K562 (cell line): Measurements from ENCODE around the gene GIMAP8. TPM values are rescaled to one million over a fixed set of nuclear protein-coding genes. Genes with fewer than 3 reads are reported as not detected.

Experiments
- ARID4B ChIP-seq: sonication (generic); formaldehyde crosslinking; IDR thresholded peaks from 2 replicates; pipeline ENCODE4 v1.8.0; 2022; ENCODE audit warnings: mild to moderate bottlenecking, missing genetic modification reagents
- CEBPZ ChIP-seq: fragments of 150-350 bp; IDR thresholded peaks from 2 replicates; pipeline ENCODE4 v1.6.1; 2014; ENCODE audit warnings: low read depth, mild to moderate bottlenecking, low read length, borderline replicate concordance
- EWSR1 ChIP-seq: fragments of 450-650 bp; IDR thresholded peaks from 2 replicates; pipeline ENCODE4 v1.6.1; 2018; ENCODE audit warnings: borderline replicate concordance, mild to moderate bottlenecking, low read depth, moderate library complexity; ENCODE audit not compliant: partially characterized antibody
- HDAC6 ChIP-seq: IDR thresholded peaks from 2 replicates; pipeline ENCODE4 v1.6.1; 2012; ENCODE audit warnings: low read depth, mild to moderate bottlenecking, control low read depth, inconsistent platforms, low read length, moderate library complexity
- HNRNPH1 ChIP-seq: fragments of 200-400 bp; formaldehyde crosslinking; optimal IDR thresholded peaks from 2 replicates; pipeline ENCODE3; 2017; ENCODE audit warnings: low read depth, mild to moderate bottlenecking, low read length, moderate library complexity
- HOXB6 ChIP-seq: fragments of 250-450 bp; sonication (Bioruptor Pico); IDR thresholded peaks from 2 replicates; pipeline ENCODE4 v1.5.1; 2022; ENCODE audit warnings: mild to moderate bottlenecking, borderline replicate concordance
- JUN ChIP-seq, 2 experiments: sonication (generic) in 1 of 2; formaldehyde crosslinking in 1 of 2; IDR thresholded peaks; 2 replicates each; pipeline versions ENCODE4 v1.6.1 to v1.8.0; 2012 to 2022; ENCODE audit warnings: borderline replicate concordance in 2 of 2, mild to moderate bottlenecking in 2 of 2, improper control_type of control experiment in 1 of 2, low read depth in 1 of 2, low read length in 1 of 2, missing genetic modification reagents in 1 of 2
- SFPQ ChIP-seq: fragments of 200-400 bp; formaldehyde crosslinking; IDR thresholded peaks from 2 replicates; pipeline ENCODE4 v1.6.1; 2017; ENCODE audit warnings: mild to moderate bottlenecking, low read depth, low read length, moderate library complexity
- SLC30A9 ChIP-seq: fragments of 250-450 bp; sonication (Bioruptor Pico); IDR thresholded peaks from 2 replicates; pipeline ENCODE4 v1.8.0; 2022; ENCODE audit warnings: mild to moderate bottlenecking, moderate library complexity
- TAF1 ChIP-seq: IDR thresholded peaks from 2 replicates; pipeline ENCODE4 v1.6.1; 2011; ENCODE audit warnings: mild to moderate bottlenecking, low read length, moderate library complexity; ENCODE audit not compliant: insufficient read depth, control insufficient read depth, severe bottlenecking; ENCODE audit errors: extremely low read depth
- XRCC5 ChIP-seq: fragments of 200-400 bp; formaldehyde crosslinking; IDR thresholded peaks from 2 replicates; pipeline ENCODE4 v1.6.1; 2017; ENCODE audit warnings: low read depth, mild to moderate bottlenecking, low read length
- ZBTB7A ChIP-seq: IDR thresholded peaks from 2 replicates; pipeline ENCODE4 v1.6.1; 2011; ENCODE audit warnings: low read depth, mild to moderate bottlenecking, low read length, moderate library complexity, borderline replicate concordance; ENCODE audit not compliant: control insufficient read depth
- ZNF217 ChIP-seq: sonication (generic); formaldehyde crosslinking; IDR thresholded peaks from 2 replicates; pipeline ENCODE4 v1.8.0; 2022; ENCODE audit warnings: mild to moderate bottlenecking, missing genetic modification reagents
- ZNF311 ChIP-seq: fragments of 250-450 bp; sonication (Bioruptor Pico); IDR thresholded peaks from 2 replicates; pipeline ENCODE4 v1.4.0; 2020; ENCODE audit warnings: mild to moderate bottlenecking, moderate library complexity
- ZNF41 ChIP-seq: fragments of 250-450 bp; sonication (Bioruptor Pico); conservative IDR thresholded peaks from 2 replicates; pipeline ENCODE4 v1.4.0; 2020; ENCODE audit warnings: mild to moderate bottlenecking
- polyA plus RNA-seq, 8 experiments: library from polyadenylated mRNA; depleted of rRNA in 4 of 8; stranded (reverse) in 5 of 8; unstranded in 3 of 8; fragments of >200 nt; fragmentation: Nextera tagmentation in 2 of 8; fragmentation: Illumina TruSeq in 1 of 8; extraction: Ambion mirVana in 2 of 8; extraction: Trizol in 1 of 8; gene quantifications; 2 replicates each; pipeline versions ENCODE4 v1.2.1 to v1.2.3, GENCODE V29; 2011 to 2014; ENCODE audit warnings: inconsistent platforms in 1 of 8, missing spikeins in 1 of 8
- total RNA-seq, 7 experiments: library from RNA; depleted of rRNA in 6 of 7; stranded (reverse); fragments of >200 nt in 6 of 7; fragmentation: Illumina TruSeq in 2 of 7; extraction: Trizol in 2 of 7; gene quantifications; 2 replicates each; pipeline versions ENCODE4 v1.2.1 to v1.2.3, GENCODE V29; 2011 to 2021; ENCODE audit warnings: low replicate concordance in 1 of 7

The GIMAP8 gene
- total and polyA plus RNA-seq, 9 of the 15 experiments (the other 6 are each of a cell fraction or from before 2014, with no cell fraction given): not detected

GRCh38 chr7:150404172-150404804, 46.1 kb upstream of the GIMAP8 start (continued):
- TF ChIP-seq ARID4B (CRISPR knock-in tag) (no peak; the same call in 1 of the 2 replicates), TAF1 (no peak), HOXB6 (CRISPR knock-in tag) (no peak), XRCC5 (no peak; the same call in none of the 2 replicates), HDAC6 (no peak), CEBPZ (no peak), ZNF217 (CRISPR knock-in tag) (no peak), SFPQ (no peak), ZNF311 (CRISPR knock-in tag) (no peak), SLC30A9 (CRISPR knock-in tag) (no peak), ZNF41 (CRISPR knock-in tag) (0 out of 2 replicates have a peak, but pooled peaks have one; percentile 8), EWSR1 (no peak), ZBTB7A (no peak), HNRNPH1 (no peak), JUN (IDR thresholded peaks at IDR 0.05; ENCODE audit: borderline replicate concordance, low read depth, low read length) (no peak), JUN (CRISPR knock-in tag; IDR thresholded peaks at IDR 0.05; ENCODE audit: borderline replicate concordance) (0 out of 2 replicates have a peak, but pooled peaks have one; percentile 76)
